GM19452 (cell line): ENCODE results near the gene CAV1.
"Not testable (repeated sequence)": the region's sequence is repeated elsewhere in the genome, so short reads cannot be mapped to it uniquely, and the experiment has no call there.

Experiments
- ATAC-seq: cut with Tn5 transposase; IDR thresholded peaks from one replicate; pipeline ENCODE4 v1.9.1; 2021; ENCODE audit not compliant: unreplicated experiment

CAV1 gene

GRCh38 chr7:116524609-116525297, at the start of gene CAV1:
Gene CAV1 (plus strand): TSS chr7:116525036. CDS start chr7:116525063, 27 bp downstream.
- ATAC-seq, result no peak

GRCh38 chr7:116477625-116478024, 47.2 kb upstream of the CAV1 start:
- ATAC-seq, result no peak

GRCh38 chr7:116478834-116479233, 46.0 kb upstream of the CAV1 start:
- no peak for ATAC-seq

GRCh38 chr7:116483271-116483942, 41.4 kb upstream of the CAV1 start:
- ATAC-seq, result no peak

GRCh38 chr7:116484389-116484788, 40.4 kb upstream of the CAV1 start:
- not testable (repeated sequence) for ATAC-seq

GRCh38 chr7:116487907-116488521, 36.8 kb upstream of the CAV1 start:
- ATAC-seq, result no peak

GRCh38 chr7:116490351-116490750, 34.5 kb upstream of the CAV1 start:
- no peak for ATAC-seq

GRCh38 chr7:116491887-116492653, 32.8 kb upstream of the CAV1 start:
- no peak for ATAC-seq

- ATAC-seq, result no peak
Measured at GRCh38 chr7:116492654-116493109, 32.2 kb upstream of the CAV1 start.

GRCh38 chr7:116493449-116493848, 31.4 kb upstream of the CAV1 start:
- no peak for ATAC-seq

- no peak for ATAC-seq
Measured at GRCh38 chr7:116494472-116494871, 30.4 kb upstream of the CAV1 start.

GRCh38 chr7:116495736-116496135, 29.1 kb upstream of the CAV1 start:
- ATAC-seq, result no peak

- ATAC-seq, result no peak
Measured at GRCh38 chr7:116496653-116497052, 28.2 kb upstream of the CAV1 start.

GRCh38 chr7:116497708-116498107, 27.1 kb upstream of the CAV1 start:
- ATAC-seq, result no peak

- ATAC-seq, result no peak
Measured at GRCh38 chr7:116499168-116500077, 25.4 kb upstream of the CAV1 start, which contains the start of gene CAV2. Gene CAV2 (plus strand): TSS chr7:116499738. CDS start chr7:116499782, 44 bp downstream.

GRCh38 chr7:116500078-116500853, 24.6 kb upstream of the CAV1 start:
- peak; percentile 59 for ATAC-seq

GRCh38 chr7:116501425-116502167, 23.2 kb upstream of the CAV1 start:
- no peak for ATAC-seq

GRCh38 chr7:116502201-116503096, 22.4 kb upstream of the CAV1 start:
- no peak for ATAC-seq
